SK-N-SH (cell line): ENCODE data around the gene LSS.
"Not testable (repeated sequence)": the region's sequence is repeated elsewhere in the genome, so short reads cannot be mapped to it uniquely, and the experiment has no call there.

Experiments used
- CTCF ChIP-seq: fragments of 200-600 bp; sonication (generic); IDR thresholded peaks from 2 replicates; pipeline ENCODE4 v1.6.1; 2017; ENCODE audit warnings: antibody characterized with exemption, mild to moderate bottlenecking, moderate library complexity
- EZH2phosphoT487 ChIP-seq: fragments of 200-600 bp; sonication (generic); IDR thresholded peaks from 2 replicates; pipeline ENCODE4 v1.6.1; 2017; ENCODE audit warnings: low read depth, mixed run types, mild to moderate bottlenecking, antibody characterized with exemption, moderate library complexity, borderline replicate concordance
- FOXM1 ChIP-seq: IDR thresholded peaks from 2 replicates; pipeline ENCODE4 v1.4.0; 2012; ENCODE audit warnings: low read depth, mild to moderate bottlenecking
- GATA2 ChIP-seq: sonication (generic); formaldehyde crosslinking; IDR thresholded peaks from 2 replicates; pipeline ENCODE4 v1.5.0; 2020; ENCODE audit warnings: mild to moderate bottlenecking, missing genetic modification reagents
- JUND ChIP-seq: IDR thresholded peaks from 2 replicates; pipeline ENCODE4 v1.4.0; 2012
- ZBTB33 ChIP-seq: IDR thresholded peaks from 2 replicates; pipeline ENCODE4 v1.4.0; 2012; ENCODE audit warnings: low read depth, borderline replicate concordance

DNA sequence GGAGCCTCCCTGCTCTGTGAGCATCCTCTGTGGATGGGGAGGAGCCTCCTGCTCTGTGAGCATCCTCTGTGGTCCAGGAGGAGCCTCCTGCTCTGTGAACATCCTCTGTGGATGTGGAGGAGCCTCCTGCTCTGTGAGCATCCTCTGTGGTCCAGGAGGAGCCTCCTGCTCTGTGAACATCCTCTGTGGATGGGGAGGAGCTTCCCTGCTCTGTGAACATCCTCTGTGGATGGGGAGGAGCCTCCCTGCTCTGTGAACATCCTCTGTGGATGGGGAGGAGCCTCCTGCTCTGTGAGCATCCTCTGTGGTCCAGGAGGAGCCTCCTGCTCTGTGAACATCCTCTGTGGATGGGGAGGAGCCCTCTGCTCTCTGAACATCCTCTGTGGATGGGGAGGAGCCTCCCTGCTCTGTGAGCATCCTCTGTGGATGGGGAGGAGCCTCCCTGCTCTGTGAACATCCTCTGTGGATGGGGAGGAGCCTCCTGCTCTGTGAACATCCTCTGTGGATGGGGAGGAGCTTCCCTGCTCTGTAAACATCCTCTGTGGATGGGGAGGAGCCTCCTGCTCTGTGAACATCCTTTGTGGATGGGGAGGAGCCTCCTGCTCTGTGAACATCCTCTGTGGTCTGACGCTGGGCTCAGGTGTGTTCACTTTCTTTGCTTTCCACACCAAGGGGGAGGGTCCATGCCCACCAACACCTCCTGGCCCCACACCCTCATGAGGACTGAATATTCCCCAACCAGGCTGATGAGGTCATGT, 58.0 kb downstream of the LSS start:
- TF ChIP-seq ZBTB33; CTCF; FOXM1; GATA2 (CRISPR knock-in tag); JUND; EZH2phosphoT487: not testable (repeated sequence)
